Amygdala (tissue), 56 donors: ENCODE results near the gene ZDHHC6.
"Not testable (repeated sequence)": the region's sequence is repeated elsewhere in the genome, so short reads cannot be mapped to it uniquely, and the experiment has no call there.

Experiments
- DNase-seq, 56 donors: peaks; one replicate each; lab custom pipeline; 2025; lab: John Stamatoyannopoulos, UW

Gene ZDHHC6, protein sequence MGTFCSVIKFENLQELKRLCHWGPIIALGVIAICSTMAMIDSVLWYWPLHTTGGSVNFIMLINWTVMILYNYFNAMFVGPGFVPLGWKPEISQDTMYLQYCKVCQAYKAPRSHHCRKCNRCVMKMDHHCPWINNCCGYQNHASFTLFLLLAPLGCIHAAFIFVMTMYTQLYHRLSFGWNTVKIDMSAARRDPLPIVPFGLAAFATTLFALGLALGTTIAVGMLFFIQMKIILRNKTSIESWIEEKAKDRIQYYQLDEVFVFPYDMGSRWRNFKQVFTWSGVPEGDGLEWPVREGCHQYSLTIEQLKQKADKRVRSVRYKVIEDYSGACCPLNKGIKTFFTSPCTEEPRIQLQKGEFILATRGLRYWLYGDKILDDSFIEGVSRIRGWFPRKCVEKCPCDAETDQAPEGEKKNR

DNA sequence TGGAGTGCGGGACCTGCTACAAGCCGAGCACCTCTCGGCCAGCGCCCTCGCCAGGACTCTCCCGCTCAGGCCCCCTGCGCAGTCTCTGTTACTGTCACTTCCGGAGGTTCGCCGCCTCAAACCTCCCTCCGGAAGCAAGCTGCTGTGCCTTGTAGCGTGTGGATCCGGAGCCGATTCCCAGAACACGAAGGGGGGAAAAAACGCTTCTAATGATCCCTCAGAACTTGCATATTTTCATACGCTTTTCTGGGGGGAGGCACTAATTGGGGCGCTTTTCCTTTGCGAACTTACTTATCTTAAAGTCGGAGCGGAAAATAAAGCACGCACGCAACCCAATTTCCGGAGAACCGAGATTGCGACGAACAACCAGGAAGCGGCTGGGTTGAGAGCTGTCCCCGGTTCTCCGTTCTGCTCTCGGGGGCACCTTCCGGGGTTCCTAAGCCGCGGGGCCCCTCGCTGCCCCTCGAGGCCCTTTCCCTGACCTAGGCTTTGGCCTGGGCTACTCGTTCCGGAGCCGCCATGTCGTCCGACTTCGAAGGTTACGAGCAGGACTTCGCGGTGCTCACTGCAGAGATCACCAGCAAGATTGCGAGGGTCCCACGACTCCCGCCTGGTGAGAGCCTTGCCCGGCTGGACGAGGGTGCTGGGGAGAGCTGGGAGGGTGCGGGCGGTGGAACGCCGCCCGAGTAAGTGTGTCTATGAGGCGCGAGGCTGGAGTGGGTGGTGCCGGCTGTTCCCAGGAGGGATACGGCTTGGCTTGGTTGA is at the start of gene ZDHHC6, which contains the start of gene VTI1A:
ZDHHC6 (minus strand) TSS at position 60 of the 765 bp plus-strand sequence. CDS start 1,478 bp downstream, outside the sequence.
VTI1A (plus strand) TSS at position 361 of the 765 bp plus-strand sequence; CDS start at position 520, 159 bp downstream.
- peak; percentile 27 to 94 (median 75) for DNase-seq

DNA sequence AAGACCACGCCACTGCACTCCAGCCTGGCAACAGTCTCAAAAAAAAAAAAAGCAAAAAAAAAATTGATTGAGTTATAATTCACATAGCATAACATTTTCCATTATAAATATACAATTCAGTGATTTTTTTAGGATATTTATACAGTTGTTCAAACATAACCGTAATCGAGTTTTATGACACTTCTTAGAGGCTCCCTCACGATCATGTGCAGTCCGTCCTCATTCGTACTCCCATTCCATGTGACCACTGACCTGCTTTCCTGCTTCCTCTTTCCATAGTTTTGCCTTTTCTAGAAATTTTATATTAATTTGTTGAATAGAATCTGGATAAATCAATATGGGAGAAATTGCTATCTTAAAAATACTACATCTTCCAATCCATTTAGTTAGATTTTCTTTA is 46.0 kb upstream of the ZDHHC6 start:
- DNase-seq: no peak

DNA sequence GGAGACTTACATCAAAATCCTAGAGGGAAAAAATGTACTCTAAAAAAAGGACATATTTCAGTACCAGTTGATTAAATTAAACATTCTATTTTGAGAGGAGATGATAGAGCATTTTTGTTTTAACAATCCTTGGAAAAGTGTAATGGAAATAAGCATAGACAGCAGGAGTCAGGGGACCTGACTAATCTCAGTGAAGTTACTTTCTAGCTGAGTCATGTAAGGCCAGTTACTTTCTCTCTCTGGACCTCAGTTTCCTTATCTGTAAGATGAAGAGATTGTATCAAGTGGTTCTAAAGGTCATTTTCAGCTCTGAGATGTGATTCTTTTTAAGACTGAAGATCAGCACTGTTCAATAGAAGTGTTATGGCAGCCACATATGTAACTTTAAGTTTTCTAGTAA is 44.4 kb upstream of the ZDHHC6 start:
- DNase-seq: no peak

DNA sequence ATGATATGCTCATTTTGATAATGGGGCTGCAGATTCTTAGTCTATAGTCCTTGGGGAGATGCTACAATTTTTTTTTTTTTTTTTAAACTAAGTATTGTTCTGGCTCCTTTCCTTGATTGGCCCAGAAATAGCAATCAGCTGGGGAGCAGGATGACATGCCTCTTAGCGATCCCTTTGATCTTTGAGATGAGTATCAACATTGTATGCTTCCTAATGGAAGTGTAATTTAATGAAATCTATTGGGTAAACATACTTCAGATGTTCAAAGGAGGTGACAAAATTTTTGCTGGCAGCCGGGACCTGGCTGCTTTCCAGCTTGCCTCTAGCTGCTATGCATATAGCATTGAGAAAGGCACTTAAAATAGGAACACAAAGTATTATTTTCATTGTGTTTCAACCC is 43.8 kb upstream of the ZDHHC6 start:
- DNase-seq: peak in 8 of 56 donors; percentile 1 to 18 (median 4)

DNA sequence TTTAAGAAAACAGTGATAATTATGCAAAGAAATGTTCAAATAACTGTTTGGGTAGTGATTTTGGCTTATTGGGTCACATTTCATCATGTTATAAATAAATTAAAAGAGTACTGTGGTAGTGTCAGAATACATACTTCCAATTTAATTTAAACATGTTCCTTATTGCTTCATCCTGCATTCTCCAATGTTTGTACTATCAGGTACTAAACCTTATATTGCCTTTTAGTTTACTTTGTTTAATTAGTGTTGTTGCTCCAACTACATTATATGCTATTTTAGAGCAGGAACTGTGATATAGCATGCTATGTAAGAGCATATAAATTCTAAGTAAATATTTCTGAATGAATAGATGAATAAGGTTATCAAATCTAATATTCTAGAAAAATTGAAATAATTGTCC is 41.2 kb upstream of the ZDHHC6 start:
- DNase-seq: no peak

DNA sequence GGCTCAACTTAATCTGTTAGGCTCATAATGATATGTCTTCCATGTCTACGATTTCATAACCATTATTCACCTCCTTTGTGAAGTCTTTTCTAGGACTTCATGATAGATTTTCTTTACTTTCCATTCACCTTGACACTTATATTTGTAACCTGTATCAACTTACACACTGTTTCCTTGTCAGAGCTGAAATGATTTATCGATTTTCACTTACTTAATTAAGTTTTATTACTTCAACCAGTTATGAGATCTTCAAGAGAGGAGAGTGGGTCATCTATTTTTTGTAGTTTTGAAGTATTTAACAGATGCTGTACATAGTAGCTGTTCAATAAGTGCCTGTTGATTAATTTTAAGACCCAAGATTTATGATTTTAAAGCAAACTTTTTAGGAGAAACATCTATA is 37.7 kb upstream of the ZDHHC6 start:
- no peak for DNase-seq

DNA sequence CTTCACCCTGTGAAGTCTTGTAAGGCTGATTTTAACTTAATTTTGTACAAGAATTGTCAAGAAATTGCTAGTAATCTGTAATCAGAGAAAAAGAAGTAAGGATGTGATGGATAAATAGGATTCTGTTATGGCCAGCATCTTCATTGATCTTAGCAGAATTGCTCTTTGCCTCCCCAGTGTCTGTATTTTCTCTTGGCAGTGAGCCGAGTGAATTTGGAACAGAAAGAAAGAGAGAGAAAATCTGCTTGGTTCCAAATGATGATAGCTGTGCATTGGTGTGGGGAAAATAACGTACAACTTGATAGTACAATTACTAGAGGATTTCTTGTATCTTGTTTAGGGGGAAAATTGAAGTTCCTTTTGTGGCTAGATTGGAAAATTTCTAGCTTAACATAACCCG is 34.9 kb upstream of the ZDHHC6 start:
- no peak for DNase-seq

DNA sequence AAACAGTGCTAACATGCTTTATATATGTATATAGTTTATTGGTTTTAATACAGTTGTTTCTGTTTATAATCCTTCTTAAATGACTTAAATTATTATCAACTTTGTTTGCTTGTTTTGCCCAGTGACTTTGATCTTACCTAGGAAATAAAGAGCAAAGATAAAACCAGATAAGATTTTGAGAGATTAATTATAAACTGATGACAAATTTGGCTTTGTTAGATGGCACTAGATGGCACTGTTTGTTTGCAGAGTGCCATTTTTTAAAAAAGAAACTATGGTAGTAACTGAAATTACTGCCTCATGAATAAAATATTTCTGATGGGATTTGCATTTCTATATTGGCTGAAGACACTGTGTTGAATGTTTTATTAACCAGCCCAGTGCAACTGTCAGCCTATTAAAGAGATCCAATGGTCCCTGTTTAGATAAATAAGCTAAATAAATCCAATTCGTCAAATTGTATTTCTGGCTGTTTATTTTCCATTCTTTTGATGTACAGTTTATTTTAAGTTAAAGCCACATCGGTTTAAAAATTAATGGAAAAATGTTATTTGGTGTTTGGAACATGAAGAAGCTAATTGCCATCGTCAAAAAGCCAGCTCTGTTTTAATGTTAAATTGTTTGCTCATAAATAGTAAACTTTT is 29.0 kb upstream of the ZDHHC6 start:
- DNase-seq: peak in 1 of 56 donors; percentile 9

DNA sequence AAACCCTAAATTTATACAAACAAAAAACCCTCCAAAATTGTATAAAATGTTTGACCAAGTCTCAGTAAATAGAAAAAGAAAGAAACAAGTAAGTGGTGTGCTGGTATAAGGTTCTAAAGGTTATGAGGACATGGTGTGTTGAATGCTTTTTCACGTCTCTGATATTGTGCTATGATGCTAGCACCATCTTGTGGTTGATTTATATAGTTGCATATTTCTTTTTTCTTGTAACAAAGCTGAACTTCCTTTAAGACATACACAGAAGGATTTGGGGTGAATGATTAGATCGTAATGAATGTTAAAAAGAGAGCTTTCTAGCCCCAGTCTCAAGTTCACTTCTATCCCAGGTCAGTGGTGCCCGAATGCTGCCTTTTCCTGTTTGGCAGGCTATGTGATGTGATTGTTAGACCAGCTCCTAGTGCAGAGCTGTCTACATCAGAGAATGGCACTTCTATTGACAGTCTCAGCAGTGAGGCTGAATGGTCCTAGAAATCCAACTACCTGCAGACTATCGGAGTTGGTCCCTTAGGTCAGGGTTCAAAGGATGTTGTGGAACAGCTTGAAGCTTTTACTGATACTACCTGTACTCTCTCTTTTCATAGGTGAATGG is 25.3 kb upstream of the ZDHHC6 start:
- DNase-seq: peak in 3 of 56 donors; percentile 6 to 57 (median 10)

DNA sequence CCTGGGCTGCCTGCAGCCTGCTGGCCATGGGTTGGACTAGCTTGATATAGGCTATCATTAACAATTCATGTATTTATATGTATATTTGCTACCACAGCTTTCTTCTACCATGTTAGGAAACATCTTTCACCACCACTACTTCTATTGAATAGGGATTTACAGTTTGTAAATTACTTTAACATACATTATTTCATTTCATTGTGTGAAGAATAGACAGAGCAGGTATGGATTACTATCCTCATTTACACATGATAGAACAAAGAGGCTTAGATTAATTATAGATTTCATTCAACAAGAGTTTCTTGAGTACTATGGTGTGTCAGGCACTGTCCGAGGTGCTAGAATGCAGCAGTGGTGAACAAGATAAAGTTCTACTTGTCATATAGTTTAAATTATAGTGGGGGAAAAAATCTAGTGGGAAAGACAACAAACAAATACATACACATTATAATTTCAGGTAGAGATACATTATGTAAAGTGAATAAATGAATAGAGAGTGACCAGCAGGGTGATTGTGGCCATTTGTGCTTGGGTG is 20.9 kb upstream of the ZDHHC6 start:
- no peak for DNase-seq

DNA sequence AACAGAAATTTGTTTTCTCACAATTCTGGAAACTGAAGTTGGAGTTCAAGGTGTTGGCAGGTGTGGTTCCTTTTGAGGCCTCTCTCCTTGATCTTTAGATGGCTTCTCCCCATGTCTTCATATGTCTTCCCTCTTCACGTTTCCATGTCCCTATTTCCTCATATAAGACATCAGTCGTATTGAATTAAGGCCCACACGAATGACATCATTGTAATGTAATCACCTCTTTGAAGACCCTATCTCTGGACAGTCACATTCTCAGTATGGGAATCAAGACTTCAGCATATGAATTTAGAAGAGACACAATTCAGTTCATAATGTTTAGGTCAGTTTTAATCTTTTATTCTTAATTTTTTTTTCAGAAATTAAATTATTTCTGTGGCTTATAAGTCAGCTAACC is 20.1 kb upstream of the ZDHHC6 start:
- no peak for DNase-seq

DNA sequence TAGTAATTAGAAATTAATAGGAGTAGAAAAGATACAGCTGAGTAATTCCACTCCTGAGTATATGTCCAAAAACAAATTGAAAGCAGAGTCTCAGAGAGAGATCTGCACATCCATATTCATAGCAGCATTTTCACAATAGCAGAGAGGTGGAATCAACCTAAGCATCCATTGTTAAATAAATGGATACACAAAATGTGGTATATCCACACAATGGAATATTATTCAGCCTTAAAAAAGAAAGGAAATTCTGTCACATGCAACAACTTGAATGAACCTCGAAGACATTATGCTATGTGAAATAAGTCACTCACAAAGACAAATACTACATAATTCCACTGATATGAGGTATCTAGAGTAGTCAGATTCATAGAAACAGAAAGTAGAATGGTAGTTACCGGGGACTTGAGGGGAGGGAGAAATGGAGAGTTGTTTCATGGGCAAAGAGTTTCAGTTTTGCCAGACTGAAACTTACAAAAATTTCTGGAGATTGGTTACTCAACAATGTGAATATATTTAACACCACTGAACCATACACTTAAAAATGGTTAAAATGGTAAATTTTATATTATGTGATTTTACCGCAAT is 18.7 kb upstream of the ZDHHC6 start:
- DNase-seq: no peak

DNA sequence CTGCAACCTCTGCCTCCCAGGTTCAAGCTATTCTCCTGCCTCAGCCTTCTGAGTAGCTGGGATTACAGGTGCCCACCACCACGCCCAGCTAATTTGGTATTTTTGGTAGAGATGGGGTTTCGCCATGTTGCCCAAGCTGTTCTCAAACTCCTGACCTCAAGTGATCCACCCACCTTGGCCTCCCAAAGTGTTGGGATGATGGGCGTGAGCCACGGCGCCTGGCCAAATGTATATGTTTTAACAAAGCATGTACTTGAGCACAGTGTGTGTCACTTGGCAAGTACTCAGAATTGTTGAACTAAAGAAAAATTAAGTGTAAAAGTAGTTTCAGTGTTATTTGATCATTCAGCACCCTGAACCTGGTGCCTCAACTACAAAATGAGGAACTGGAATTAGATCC is 17.4 kb upstream of the ZDHHC6 start:
- DNase-seq: not testable (repeated sequence)

DNA sequence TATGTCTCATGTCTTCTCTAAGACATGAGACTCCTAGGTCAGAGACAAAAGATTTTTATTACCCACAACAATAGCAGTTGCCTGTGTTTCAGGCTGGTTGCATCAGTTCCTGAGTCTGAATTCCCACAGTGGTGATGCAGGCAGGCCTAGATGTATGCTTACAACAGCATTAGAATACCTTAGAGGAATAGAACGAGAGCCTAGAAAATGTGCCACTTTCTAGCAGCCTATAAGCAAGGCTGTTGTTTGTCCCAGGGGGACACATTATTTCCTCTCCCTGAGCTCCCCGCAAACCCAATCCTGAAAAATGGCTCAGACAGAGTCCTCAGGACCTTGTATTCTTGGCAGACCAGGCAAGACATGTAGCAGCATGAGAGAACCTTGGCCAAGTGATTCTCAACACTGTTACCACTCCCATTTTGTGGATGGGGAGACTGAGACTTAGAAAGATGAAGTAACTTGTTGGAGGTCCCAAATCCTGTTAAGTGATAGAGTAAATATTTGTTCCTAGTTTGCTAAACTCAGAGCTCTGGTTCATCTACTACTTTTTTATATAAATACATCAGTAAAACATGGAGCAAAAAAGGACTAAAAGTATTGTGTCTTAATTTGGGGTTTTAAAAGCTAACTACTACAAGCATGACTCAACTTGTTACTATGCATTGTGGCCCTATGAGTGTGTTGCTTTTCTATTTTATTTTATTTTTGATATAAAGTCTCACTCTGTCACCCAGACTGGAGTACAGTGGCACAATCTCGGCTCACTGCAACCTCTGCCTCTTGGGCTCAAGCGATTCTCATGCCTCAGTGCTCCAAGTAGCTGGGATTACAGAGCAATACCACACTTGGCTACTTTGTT is 14.5 kb upstream of the ZDHHC6 start:
- DNase-seq: no peak

DNA sequence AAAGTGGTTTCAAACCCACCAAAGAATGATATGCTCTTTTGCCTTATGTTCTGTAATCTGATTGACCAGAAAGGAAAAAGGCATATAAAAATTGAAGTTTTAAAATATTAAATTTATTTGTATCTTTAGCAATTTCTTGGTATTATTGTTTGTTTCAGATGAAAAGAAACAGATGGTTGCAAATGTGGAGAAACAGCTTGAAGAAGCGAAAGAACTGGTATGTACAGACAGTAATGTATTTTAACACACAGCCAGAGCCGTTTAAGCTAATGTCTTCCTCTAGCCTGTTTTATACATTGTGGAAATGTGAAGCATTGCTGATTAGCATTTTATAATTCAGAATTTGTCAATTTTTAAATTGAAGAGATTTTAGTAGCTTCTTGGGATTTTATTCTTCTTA is 13.7 kb upstream of the ZDHHC6 start:
- no peak for DNase-seq

DNA sequence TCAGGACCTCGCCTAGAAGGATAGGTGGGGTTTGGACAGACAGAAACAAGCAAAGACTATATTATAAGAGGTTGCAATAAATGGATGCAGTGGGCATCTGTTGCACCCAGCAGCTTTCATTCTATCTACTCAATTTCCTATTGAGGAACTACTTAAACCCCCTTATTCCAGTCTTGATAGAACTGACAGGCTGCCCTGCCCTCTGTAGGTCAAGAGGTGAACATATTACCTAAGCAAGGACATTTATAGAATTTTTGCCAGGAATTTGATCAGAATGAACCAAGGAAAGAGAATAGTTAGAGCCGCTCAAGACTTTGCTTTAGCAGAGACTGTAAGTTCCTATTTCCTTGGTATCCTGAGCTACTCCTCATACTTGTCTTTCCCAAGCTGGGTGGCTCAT is 9.8 kb upstream of the ZDHHC6 start:
- DNase-seq: no peak

DNA sequence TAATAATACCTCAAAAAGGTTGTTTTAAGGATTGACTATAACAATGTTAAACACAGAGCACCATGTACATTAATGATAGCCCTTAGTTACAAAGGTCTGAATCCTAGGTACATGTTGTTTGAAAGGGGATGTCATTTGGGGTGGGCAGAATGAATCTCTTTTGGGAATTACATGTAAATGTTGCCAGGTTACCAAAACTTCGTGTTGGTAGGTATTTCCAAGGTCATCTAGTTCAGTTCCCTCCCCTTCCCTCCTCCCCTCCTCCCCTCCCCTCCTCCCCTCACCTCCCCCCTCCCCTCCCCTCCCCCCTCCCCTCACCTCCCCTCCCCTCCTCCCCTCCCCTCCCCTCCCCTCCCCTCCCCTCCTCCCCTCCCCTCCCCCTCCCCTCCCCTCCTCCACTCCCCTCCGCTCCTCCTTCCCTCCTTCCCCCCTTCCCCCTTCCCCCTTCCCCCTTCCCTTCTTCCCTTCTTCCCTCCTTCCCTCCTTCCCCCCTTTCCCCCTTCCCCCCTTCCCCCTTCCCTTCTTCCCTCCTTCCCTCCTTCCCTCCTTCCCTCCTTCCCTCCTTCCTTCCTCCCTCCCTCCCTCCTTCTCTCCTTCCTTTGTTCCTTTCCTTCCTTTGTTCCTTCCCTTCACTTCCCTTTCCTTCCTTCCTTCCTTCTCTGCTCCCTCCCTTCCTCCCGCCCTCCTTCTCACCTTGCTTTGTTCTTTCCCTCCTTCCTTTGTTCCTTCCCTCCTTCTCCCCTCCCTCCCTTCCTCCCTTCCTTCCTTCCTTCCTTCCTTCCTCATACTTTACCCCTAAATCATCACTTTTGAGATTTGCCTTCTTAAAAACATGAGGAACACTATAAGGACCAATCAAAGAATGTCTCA is 8.4 kb upstream of the ZDHHC6 start:
- no peak for DNase-seq

DNA sequence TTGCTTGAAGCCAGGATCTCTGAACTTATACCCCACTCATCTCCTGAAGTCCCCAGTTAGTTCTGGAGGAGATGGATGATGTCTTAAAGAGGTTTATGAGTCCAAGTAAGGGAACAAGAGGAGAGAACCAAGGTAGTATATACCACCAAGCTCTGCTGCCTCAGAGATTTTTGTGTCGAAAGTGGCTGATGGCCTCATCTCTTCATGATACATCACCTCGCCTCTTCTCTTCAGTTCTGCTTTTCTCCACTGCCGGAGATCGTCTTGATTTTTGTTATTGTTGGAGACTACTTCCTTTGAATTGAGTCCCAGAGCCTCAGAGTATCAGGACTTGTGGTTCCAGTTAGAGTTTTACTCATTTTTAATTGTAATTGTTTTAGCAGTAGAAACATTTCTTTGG is 2.2 kb upstream of the ZDHHC6 start:
- no peak for DNase-seq
